22Rv1 (cell line): Measurements from ENCODE around the gene DDR1.

ENCODE experiments used
- CTCF ChIP-seq: fragments of 450-650 bp; IDR thresholded peaks from 2 replicates; pipeline ENCODE4 v1.5.1; 2017; ENCODE audit warnings: mild to moderate bottlenecking
- ZFX ChIP-seq: fragments of 450-650 bp; IDR thresholded peaks from 2 replicates; pipeline ENCODE4 v1.6.1; 2017; ENCODE audit warnings: antibody characterized with exemption, borderline replicate concordance

GRCh38 chr6:30864325-30864724 lies 20.0 kb upstream of the DDR1 start:
- TF ChIP-seq CTCF: no peak
- TF ChIP-seq ZFX: no peak
